ENCODE results near the gene ZIC2.

ZIC2 gene

GRCh38 chr13:99982036-99982730 is 599 bp downstream of the ZIC2 start:
- Histone ChIP-seq H3K4me1 (ENCODE audit: control insufficient read depth, insufficient read depth, low read length, unreplicated experiment) (no peaks in the 10 kb centered on the region), H3K4me3 (ENCODE audit: low read depth, low read length) (peak overlapping the region; percentile 42), H2AFZ (ENCODE audit: low read length, unreplicated experiment) (no peak overlapping the region), H3K36me3 (ENCODE audit: insufficient read depth, low read length) (no peaks in the 10 kb centered on the region), H3K27ac (ENCODE audit: low read depth, low read length) (no peak overlapping the region), H3K79me2 (ENCODE audit: control insufficient read depth, insufficient read depth, low read length, unreplicated experiment) (no peaks in the 10 kb centered on the region), H3K27me3 (ENCODE audit: insufficient read depth, low read length) (peaks cover 84% of the 10 kb centered on the region)

GRCh38 chr13:99982731-99983498 is 1.3 kb downstream of the ZIC2 start:
- H3K27me3 ChIP-seq (ENCODE audit: insufficient read depth, low read length), result peaks cover 84% of the 10 kb centered on the region

GRCh38 chr13:99983499-99984401 is 2.2 kb downstream of the ZIC2 start:
- Histone ChIP-seq H3K79me2 (ENCODE audit: control insufficient read depth, insufficient read depth, low read length, unreplicated experiment) (no peaks in the 10 kb centered on the region), H3K27me3 (ENCODE audit: insufficient read depth, low read length) (peaks cover 84% of the 10 kb centered on the region)

More at GRCh38 chr13:99982731-99983498, 1.3 kb downstream of the ZIC2 start:
- no peaks in the 10 kb centered on the region for H3K79me2 ChIP-seq (ENCODE audit: control insufficient read depth, insufficient read depth, low read length, unreplicated experiment)
- no peak overlapping the region for H3K27ac ChIP-seq (ENCODE audit: low read depth, low read length)
- H3K4me1 ChIP-seq (ENCODE audit: control insufficient read depth, insufficient read depth, low read length, unreplicated experiment), result no peaks in the 10 kb centered on the region
- no peak overlapping the region for H2AFZ ChIP-seq (ENCODE audit: low read length, unreplicated experiment)
- H3K36me3 ChIP-seq (ENCODE audit: insufficient read depth, low read length), result no peaks in the 10 kb centered on the region
- H3K4me3 ChIP-seq (ENCODE audit: low read depth, low read length), result no peak overlapping the region

GRCh38 chr13:99984461-99985240 is 3.1 kb downstream of the ZIC2 start:
- Histone ChIP-seq H3K36me3 (ENCODE audit: insufficient read depth, low read length) (no peaks in the 10 kb centered on the region), H3K27me3 (ENCODE audit: insufficient read depth, low read length) (peaks cover 84% of the 10 kb centered on the region), H3K79me2 (ENCODE audit: control insufficient read depth, insufficient read depth, low read length, unreplicated experiment) (no peaks in the 10 kb centered on the region), H2AFZ (ENCODE audit: low read length, unreplicated experiment) (no peak overlapping the region), H3K4me3 (ENCODE audit: low read depth, low read length) (no peak overlapping the region), H3K4me1 (ENCODE audit: control insufficient read depth, insufficient read depth, low read length, unreplicated experiment) (no peaks in the 10 kb centered on the region), H3K27ac (ENCODE audit: low read depth, low read length) (no peak overlapping the region)

More at GRCh38 chr13:99983499-99984401, 2.2 kb downstream of the ZIC2 start:
- Histone ChIP-seq H3K4me1 (ENCODE audit: control insufficient read depth, insufficient read depth, low read length, unreplicated experiment) (no peaks in the 10 kb centered on the region), H3K4me3 (ENCODE audit: low read depth, low read length) (no peak overlapping the region), H3K27ac (ENCODE audit: low read depth, low read length) (no peak overlapping the region), H2AFZ (ENCODE audit: low read length, unreplicated experiment) (no peak overlapping the region), H3K36me3 (ENCODE audit: insufficient read depth, low read length) (no peaks in the 10 kb centered on the region)

- Histone ChIP-seq H3K4me1 (ENCODE audit: control insufficient read depth, insufficient read depth, low read length, unreplicated experiment) (no peaks in the 10 kb centered on the region), H2AFZ (ENCODE audit: low read length, unreplicated experiment) (no peak overlapping the region), H3K27ac (ENCODE audit: low read depth, low read length) (no peak overlapping the region), H3K79me2 (ENCODE audit: control insufficient read depth, insufficient read depth, low read length, unreplicated experiment) (no peaks in the 10 kb centered on the region), H3K36me3 (ENCODE audit: insufficient read depth, low read length) (no peaks in the 10 kb centered on the region), H3K27me3 (ENCODE audit: insufficient read depth, low read length) (peaks cover 85% of the 10 kb centered on the region), H3K4me3 (ENCODE audit: low read depth, low read length) (no peak overlapping the region)
Observed at GRCh38 chr13:99985241-99985874, 3.8 kb downstream of the ZIC2 start.

- H2AFZ ChIP-seq (ENCODE audit: low read length, unreplicated experiment), result no peak overlapping the region
- no peaks in the 10 kb centered on the region for H3K36me3 ChIP-seq (ENCODE audit: insufficient read depth, low read length)
- H3K4me3 ChIP-seq (ENCODE audit: low read depth, low read length), result no peak overlapping the region
- no peak overlapping the region for H3K27ac ChIP-seq (ENCODE audit: low read depth, low read length)
- no peaks in the 10 kb centered on the region for H3K4me1 ChIP-seq (ENCODE audit: control insufficient read depth, insufficient read depth, low read length, unreplicated experiment)
- no peaks in the 10 kb centered on the region for H3K79me2 ChIP-seq (ENCODE audit: control insufficient read depth, insufficient read depth, low read length, unreplicated experiment)
- H3K27me3 ChIP-seq (ENCODE audit: insufficient read depth, low read length), result peaks cover 89% of the 10 kb centered on the region
Observed at GRCh38 chr13:99985886-99986527, 4.4 kb downstream of the ZIC2 start.

- H3K79me2 ChIP-seq (ENCODE audit: control insufficient read depth, insufficient read depth, low read length, unreplicated experiment), result no peaks in the 10 kb centered on the region
- no peaks in the 10 kb centered on the region for H3K36me3 ChIP-seq (ENCODE audit: insufficient read depth, low read length)
- H3K27ac ChIP-seq (ENCODE audit: low read depth, low read length), result no peak overlapping the region
- H3K27me3 ChIP-seq (ENCODE audit: insufficient read depth, low read length), result peaks cover 96% of the 10 kb centered on the region
- no peaks in the 10 kb centered on the region for H3K4me1 ChIP-seq (ENCODE audit: control insufficient read depth, insufficient read depth, low read length, unreplicated experiment)
- no peak overlapping the region for H2AFZ ChIP-seq (ENCODE audit: low read length, unreplicated experiment)
- no peak overlapping the region for H3K4me3 ChIP-seq (ENCODE audit: low read depth, low read length)
Observed at GRCh38 chr13:99986741-99987140, 5.2 kb downstream of the ZIC2 start.

GRCh38 chr13:99987154-99988019 is 5.8 kb downstream of the ZIC2 start:
- Histone ChIP-seq H3K27ac (ENCODE audit: low read depth, low read length) (no peak overlapping the region), H3K27me3 (ENCODE audit: insufficient read depth, low read length) (peaks cover 97% of the 10 kb centered on the region), H3K79me2 (ENCODE audit: control insufficient read depth, insufficient read depth, low read length, unreplicated experiment) (no peaks in the 10 kb centered on the region), H2AFZ (ENCODE audit: low read length, unreplicated experiment) (no peak overlapping the region), H3K4me1 (ENCODE audit: control insufficient read depth, insufficient read depth, low read length, unreplicated experiment) (no peaks in the 10 kb centered on the region), H3K36me3 (ENCODE audit: insufficient read depth, low read length) (no peaks in the 10 kb centered on the region), H3K4me3 (ENCODE audit: low read depth, low read length) (no peak overlapping the region)

Data from ACC112 (cell line).